Kidney epithelial cell (primary cell): ENCODE data around the gene MRRF. TPM values are rescaled to one million over a fixed set of nuclear protein-coding genes. Genes with fewer than 3 reads are reported as not detected.

Experiments used
- DNase-seq: peaks from one replicate; pipeline ENCODE4 v3.0.0-alpha.2; 2010; ENCODE audit warnings: low read depth
- H3K27me3 ChIP-seq: 2 replicates; pipeline ENCODE4 v1.6.0; 2011; ENCODE audit warnings: low read length; ENCODE audit not compliant: control insufficient read depth, insufficient read depth
- H3K36me3 ChIP-seq: 2 replicates; pipeline ENCODE4 v1.5.1; 2011; ENCODE audit warnings: low read length; ENCODE audit not compliant: control insufficient read depth, insufficient read depth
- H3K4me3 ChIP-seq: 2 replicates; pipeline ENCODE4 v1.5.1; 2011; ENCODE audit warnings: low read depth, mild to moderate bottlenecking, control low read depth, low read length
- total RNA-seq: library from RNA; depleted of rRNA; stranded (reverse); fragments of >200 nt; gene quantifications from 2 replicates; pipeline ENCODE4 v1.2.3, GENCODE V29; 2015
- TF ChIP-seq, protein P1 (sequence below): IDR thresholded peaks from 2 replicates; pipeline ENCODE4 v1.5.1; 2011; ENCODE audit warnings: mild to moderate bottlenecking, moderate library complexity, low read length, control low read depth, inconsistent platforms; ENCODE audit not compliant: insufficient read depth, poor library complexity, severe bottlenecking

MRRF gene
- total RNA-seq, 1 donor from 2014 or later = 46.2 TPM

DNA sequence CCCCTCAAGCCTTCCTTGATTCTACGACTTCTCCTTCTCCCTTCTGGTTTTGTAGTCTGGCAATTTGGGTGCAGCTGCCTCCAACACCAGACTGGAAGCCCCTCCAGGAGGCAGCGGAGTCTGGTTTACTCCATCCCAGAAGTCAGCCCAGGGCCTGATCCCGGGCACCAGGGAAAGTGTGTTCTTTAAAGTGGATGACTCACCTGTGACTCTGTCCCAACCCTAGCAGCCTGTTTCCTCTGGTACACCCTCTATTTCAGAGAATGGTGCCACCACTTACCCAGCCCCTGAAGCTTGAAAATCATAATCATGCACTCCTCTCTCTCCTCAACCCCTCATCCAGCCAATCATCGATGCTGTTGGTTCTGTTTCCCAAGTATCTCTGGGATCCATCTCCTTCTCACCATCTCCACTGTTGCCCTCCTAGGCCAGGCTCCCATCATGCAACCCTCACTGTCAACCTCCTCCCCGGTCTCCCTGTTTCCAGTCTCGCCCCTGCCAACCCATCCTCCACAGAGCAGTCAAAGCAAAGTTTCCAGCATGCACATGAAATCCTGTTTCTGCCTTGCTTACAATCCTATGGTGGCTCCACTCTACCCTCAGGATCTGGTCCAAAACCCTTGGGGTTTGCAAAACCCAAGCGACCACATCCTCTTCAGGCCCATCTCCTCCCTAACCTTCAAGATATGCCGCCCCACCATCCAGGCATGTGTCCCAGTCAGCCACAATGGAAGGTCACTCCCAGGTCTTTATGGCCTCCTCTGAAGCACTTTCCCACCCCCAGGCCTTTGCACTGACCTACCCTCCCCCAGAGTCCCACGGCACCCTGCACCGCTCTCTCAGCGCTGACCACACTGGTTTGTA, 46.4 kb upstream of the MRRF start:
- H3K4me3 ChIP-seq = no peak overlapping the region
- H3K27me3 ChIP-seq = peaks cover 92% of the 10 kb centered on the region

DNA sequence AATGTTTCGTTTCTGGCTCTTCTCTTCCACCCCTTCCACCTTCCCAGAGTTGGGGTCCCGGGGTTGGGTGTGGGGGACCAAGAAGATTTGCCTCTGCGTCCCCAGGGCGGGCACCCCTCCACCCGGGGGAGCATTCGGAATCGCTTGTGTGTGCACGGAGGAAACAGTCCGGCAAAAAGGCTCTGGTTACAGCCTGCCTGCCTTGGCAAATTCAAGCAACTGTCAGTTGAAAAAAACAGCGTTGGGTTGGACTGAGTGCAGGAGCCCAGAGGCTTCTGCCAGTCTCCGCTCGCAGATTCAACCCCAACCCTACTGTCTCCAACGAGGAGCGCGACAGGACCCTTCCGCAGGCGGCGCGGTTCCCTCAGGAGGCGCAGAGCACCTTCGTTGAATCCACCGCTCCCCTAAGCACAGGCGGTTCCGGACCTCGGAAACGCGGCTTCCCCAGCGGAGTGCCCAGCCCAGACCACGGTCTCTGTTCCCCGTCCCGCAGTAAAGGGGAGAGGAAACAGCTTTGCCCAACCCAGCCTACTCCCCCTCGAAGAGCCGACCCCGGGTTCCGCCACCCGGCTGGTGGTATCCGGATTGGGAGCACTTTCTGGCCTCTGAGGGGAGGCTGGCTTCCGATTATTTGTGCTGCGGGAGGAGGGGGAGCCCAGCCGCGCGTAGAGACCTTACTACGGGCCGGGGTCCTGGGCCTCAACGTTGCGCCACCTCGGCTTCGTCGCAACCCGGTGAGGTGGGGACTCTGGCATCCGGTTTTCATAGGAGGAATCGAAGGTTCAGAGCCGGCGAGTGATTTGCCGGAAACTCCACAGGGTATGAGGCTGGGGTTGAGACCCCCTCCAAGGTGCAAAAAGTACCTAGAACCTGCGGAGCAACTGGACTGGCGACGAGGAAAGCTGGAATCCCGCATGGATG, 45.5 kb upstream of the MRRF start:
- TF ChIP-seq, protein P1, sequence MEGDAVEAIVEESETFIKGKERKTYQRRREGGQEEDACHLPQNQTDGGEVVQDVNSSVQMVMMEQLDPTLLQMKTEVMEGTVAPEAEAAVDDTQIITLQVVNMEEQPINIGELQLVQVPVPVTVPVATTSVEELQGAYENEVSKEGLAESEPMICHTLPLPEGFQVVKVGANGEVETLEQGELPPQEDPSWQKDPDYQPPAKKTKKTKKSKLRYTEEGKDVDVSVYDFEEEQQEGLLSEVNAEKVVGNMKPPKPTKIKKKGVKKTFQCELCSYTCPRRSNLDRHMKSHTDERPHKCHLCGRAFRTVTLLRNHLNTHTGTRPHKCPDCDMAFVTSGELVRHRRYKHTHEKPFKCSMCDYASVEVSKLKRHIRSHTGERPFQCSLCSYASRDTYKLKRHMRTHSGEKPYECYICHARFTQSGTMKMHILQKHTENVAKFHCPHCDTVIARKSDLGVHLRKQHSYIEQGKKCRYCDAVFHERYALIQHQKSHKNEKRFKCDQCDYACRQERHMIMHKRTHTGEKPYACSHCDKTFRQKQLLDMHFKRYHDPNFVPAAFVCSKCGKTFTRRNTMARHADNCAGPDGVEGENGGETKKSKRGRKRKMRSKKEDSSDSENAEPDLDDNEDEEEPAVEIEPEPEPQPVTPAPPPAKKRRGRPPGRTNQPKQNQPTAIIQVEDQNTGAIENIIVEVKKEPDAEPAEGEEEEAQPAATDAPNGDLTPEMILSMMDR = no peak
- no peak overlapping the region for H3K4me3 ChIP-seq
- peaks cover 90% of the 10 kb centered on the region for H3K27me3 ChIP-seq
- DNase-seq = no peak
- H3K36me3 ChIP-seq = no peaks in the 10 kb centered on the region

More for the DNA sequence above, 46.4 kb upstream of the MRRF start:
- DNase-seq = no peak
- TF ChIP-seq, protein P1 = no peak
- H3K36me3 ChIP-seq = no peaks in the 10 kb centered on the region

DNA sequence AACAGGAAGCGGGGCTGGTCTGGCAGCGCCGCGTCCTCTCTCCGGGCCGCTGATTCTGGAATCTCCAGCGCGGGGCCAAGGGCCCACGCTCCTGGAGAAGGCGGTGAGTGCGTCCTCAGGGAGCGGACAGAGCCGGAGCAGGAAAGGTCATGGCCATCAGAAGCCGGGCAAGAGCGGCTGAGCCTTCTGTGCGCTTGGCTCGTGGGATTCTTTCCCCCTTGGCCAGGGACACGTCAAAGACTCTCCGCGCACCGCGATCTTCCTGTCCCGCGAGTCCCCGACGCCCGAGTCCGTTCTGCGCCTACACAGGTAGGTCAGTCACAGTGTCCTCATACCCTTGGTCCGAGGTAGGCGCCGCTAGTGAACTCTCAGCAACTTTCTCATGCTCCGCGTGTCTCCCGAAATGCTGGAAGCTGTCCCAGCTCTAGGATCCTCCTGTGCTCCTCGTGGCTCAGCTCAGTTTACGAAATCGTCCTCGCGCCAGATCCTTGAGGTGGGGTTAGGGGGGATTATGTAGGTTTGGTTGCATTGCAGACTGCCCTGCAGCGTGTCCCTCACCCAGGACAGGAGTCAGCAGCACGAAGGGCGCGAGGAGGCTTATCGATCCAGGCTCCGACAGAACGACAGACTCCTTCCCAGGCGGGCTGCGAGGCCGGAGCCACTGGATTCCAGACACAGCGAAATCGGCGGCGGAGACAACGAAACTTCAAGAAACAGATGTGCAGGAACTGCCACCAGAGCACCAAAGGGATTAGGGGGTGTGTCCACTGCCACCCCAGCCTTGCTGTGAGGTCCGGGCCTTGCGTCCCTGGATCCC, 44.6 kb upstream of the MRRF start:
- Histone ChIP-seq H3K27me3 (peaks cover 95% of the 10 kb centered on the region), H3K36me3 (no peaks in the 10 kb centered on the region), H3K4me3 (no peak overlapping the region)
- DNase-seq = no peak
- TF ChIP-seq, protein P1 = no peak

DNA sequence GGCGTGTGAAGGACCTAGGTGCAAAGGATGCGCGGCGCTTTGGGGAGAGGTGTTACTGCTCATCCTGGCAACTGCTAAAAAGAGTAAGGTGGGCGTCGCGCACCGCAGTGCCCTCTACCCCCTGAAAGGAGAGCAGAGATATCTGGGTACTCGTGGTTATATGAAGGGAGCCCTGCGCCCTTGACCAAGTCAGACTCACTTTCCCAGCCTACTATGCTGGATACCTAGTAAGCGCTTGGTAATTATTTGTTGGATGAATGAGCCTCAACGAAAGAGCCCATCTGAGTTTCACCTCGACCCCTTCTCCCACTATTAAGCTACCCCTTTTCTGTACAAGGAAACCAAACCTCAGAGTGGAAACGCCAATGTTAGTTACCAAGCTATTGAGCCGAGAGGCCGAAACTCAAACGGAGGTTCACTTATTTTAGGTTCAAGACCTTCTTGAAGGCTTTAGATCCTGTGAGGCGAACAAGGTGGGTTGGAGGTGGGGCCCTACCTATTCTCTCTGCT, 44.0 kb upstream of the MRRF start:
- DNase-seq = no peak
- Histone ChIP-seq H3K36me3 (no peaks in the 10 kb centered on the region), H3K27me3 (peaks cover 96% of the 10 kb centered on the region), H3K4me3 (no peak overlapping the region)
- TF ChIP-seq, protein P1 = no peak

DNA sequence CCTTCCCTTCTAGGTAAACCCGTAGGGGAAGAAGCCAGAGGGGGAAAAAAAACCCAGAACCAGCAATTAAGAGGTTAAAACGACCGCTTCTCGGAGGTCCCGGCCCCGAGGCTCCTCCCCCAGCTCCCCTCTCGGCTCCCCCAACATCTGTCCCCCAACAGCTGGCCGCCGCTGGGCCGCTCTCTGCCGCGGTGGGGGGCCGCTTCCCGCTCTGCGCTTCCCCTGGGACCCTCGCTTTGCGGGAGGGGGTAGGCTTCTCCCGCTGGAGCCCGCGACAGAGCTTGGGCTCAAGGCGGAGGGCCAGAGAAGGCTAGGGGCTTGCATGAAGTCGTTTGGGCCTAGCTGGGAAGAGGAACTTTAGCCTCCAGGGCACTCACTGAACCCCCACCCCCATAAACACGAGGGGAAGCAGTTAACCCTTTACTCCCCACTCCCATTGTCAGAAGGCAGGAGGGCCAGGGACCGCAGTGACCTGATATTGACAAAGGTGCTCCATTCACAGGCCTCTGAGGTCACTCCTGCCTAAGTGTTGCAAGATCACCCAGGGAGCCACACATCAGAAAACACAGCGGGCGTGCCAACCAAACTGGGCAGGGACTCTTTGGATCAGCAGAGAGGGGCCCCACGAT, 43.4 kb upstream of the MRRF start:
- Histone ChIP-seq H3K36me3 (no peaks in the 10 kb centered on the region), H3K4me3 (no peak overlapping the region), H3K27me3 (peaks cover 96% of the 10 kb centered on the region)
- TF ChIP-seq, protein P1 = no peak
- no peak for DNase-seq
